Lower leg skin (tissue), 4 donors: Measurements from ENCODE around the gene RCOR1. TPM values are rescaled to one million over a fixed set of nuclear protein-coding genes. Genes with fewer than 3 reads are reported as not detected.

Source experiments
- DNase-seq, 2 donors: peaks; one replicate each; pipeline ENCODE4 v3.0.0-alpha.2; 2019; ENCODE audit warnings: low spot score in 2 of 2
- H3K4me3 ChIP-seq: fragments of 200-600 bp; sonication (generic); 2 replicates; pipeline ENCODE4 v1.5.1; 2017; ENCODE audit warnings: mild to moderate bottlenecking, low read depth; ENCODE audit not compliant: poor library complexity, severe bottlenecking
- CTCF ChIP-seq, 3 donors: fragments of 450-650 bp; IDR thresholded peaks; one replicate each; pipeline ENCODE4 v1.5.1; 2016; ENCODE audit warnings: antibody characterized with exemption in 3 of 3, mild to moderate bottlenecking in 3 of 3, moderate library complexity in 2 of 3
- POLR2A ChIP-seq, 2 donors: fragments of 450-650 bp; IDR thresholded peaks; one replicate each; pipeline ENCODE4 v1.6.1; 2016 to 2017; ENCODE audit warnings: antibody characterized with exemption in 2 of 2, mild to moderate bottlenecking in 1 of 2, moderate library complexity in 1 of 2
- WGBS, 2 donors: methylation state at CpG; one replicate each; pipeline ENCODE4 v1.1.5; 2018; 5-methylcytosine and 5-hydroxymethylcytosine counted together
- intact Hi-C: fragments of 100-400 bp; cut with DNase I; formaldehyde crosslinking; loops from one replicate; pipeline ENCODE4 v1.15.0; 2023; ENCODE audit warnings: low total_unique reads
- total RNA-seq, 4 donors: library from RNA; depleted of rRNA; stranded (reverse); fragments of >200 nt; gene quantifications; one replicate each; pipeline ENCODE4 v1.1.0, GENCODE V29; 2016

RCOR1 gene
- total RNA-seq, 4 donors from 2014 or later, result 20.1 to 25.3 (median 22.9) TPM

GRCh38 chr14:102688290-102688689 is 95.8 kb downstream of the RCOR1 start:
- 61 to 63% methylated on average over 3 of the region's 3 CpGs for WGBS, 2 donors
- TF ChIP-seq POLR2A (IDR thresholded peaks at IDR 0.05), result no peak
- TF ChIP-seq CTCF (IDR thresholded peaks at IDR 0.05), result no peak
- DNase-seq, result no peak
- intact Hi-C loops, result no loop called here
- no peak overlapping the region for H3K4me3 ChIP-seq

GRCh38 chr14:102690509-102691286 is 98.2 kb downstream of the RCOR1 start:
- 87 to 91% methylated on average over 11 of the region's 11 CpGs for WGBS, 2 donors
- DNase-seq, result no peak
- no peak for TF ChIP-seq POLR2A (IDR thresholded peaks at IDR 0.05)
- no peak for TF ChIP-seq CTCF (IDR thresholded peaks at IDR 0.05)
- intact Hi-C loops, result no loop called here
- no peak overlapping the region for H3K4me3 ChIP-seq

GRCh38 chr14:102691763-102692162 is 99.3 kb downstream of the RCOR1 start:
- WGBS, 2 donors, result 38 to 45% methylated on average over 2 of the region's 2 CpGs
- TF ChIP-seq POLR2A (IDR thresholded peaks at IDR 0.05), result no peak
- TF ChIP-seq CTCF (IDR thresholded peaks at IDR 0.05), result no peak
- intact Hi-C loops, result no loop called here
- DNase-seq, result no peak
- H3K4me3 ChIP-seq, result no peak overlapping the region

- DNase-seq, result no peak
- WGBS, 2 donors, result 53 to 55% methylated on average over 4 of the region's 4 CpGs
- no peak overlapping the region for H3K4me3 ChIP-seq
- no peak for TF ChIP-seq POLR2A (IDR thresholded peaks at IDR 0.05)
- TF ChIP-seq CTCF (IDR thresholded peaks at IDR 0.05), result no peak
- intact Hi-C loops, result no loop called here
These were observed 99.9 kb downstream of the RCOR1 start for GRCh38 chr14:102692334-102692733.

GRCh38 chr14:102693006-102693755 is 100.7 kb downstream of the RCOR1 start:
- no peak for TF ChIP-seq CTCF (IDR thresholded peaks at IDR 0.05)
- TF ChIP-seq POLR2A (IDR thresholded peaks at IDR 0.05), result no peak
- 75 to 81% methylated on average over 4 of the region's 4 CpGs for WGBS, 2 donors
- intact Hi-C loops, result no loop called here
- no peak overlapping the region for H3K4me3 ChIP-seq
- DNase-seq, result no peak
